HUES64 (cell line): ENCODE data around the gene SAMD4B.
"Not testable (repeated sequence)": the region's sequence is repeated elsewhere in the genome, so short reads cannot be mapped to it uniquely, and the experiment has no call there.

Source experiments
- H3K27ac ChIP-seq: 2 replicates; pipeline ENCODE4 v1.7.0; 2013; ENCODE audit warnings: low read depth, low read length, inconsistent platforms
- H3K27me3 ChIP-seq: 2 replicates; pipeline ENCODE4 v1.6.1; 2013; ENCODE audit warnings: mild to moderate bottlenecking, low read length; ENCODE audit not compliant: insufficient read depth
- H3K36me3 ChIP-seq: 2 replicates; pipeline ENCODE4 v1.6.1; 2013; ENCODE audit warnings: mild to moderate bottlenecking, low read length; ENCODE audit not compliant: insufficient read depth
- H3K4me1 ChIP-seq: 2 replicates; pipeline ENCODE4 v1.6.1; 2013; ENCODE audit warnings: mild to moderate bottlenecking, low read length, moderate library complexity; ENCODE audit not compliant: insufficient read depth
- H3K4me3 ChIP-seq: 2 replicates; pipeline ENCODE4 v1.5.1; 2013; ENCODE audit warnings: mild to moderate bottlenecking, low read length, moderate library complexity
- H3K9ac ChIP-seq: 2 replicates; pipeline ENCODE4 v1.6.1; 2013; ENCODE audit warnings: mild to moderate bottlenecking, low read depth, low read length
- H3K9me3 ChIP-seq: 2 replicates; pipeline ENCODE4 v1.6.1; 2013; ENCODE audit warnings: low read depth, low read length; ENCODE audit not compliant: insufficient read depth
- WGBS: fragments of 150-250, 120-280 bp; methylation state at CpG from one replicate; pipeline ENCODE4 v1.1.7; 2013; ENCODE audit warnings: missing lambda C conversion rate; 5-methylcytosine and 5-hydroxymethylcytosine counted together

The SAMD4B gene

DNA sequence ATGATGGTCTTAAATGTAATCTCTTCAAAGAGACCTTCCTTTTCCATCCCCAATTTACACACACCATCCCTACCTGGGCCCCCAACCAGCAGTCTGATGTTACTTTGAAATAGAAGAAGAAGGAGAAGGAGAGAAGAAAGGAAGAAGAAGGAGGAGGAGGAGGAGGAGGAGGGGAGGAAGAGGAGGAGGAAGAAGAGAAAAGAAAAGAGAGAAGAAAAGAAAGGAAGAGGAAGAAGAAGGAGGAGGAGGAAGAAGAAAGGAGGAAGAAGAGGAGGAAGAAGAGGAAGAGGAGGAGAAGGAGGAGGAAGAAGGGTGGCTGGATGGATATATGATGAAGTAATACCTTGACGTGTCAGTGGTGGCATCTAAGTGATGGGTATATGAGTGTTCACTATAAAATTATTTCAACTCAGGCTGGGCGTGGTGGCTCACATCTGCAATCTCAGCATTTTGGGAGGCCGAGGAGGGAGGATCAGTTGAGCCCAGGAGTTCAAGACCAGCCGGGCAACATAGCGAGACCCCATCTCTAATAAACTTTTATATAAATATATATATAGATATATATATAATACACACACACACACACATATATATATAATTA, 17.9 kb upstream of the SAMD4B start:
- Histone ChIP-seq H3K9ac (no peak overlapping the region), H3K4me3 (no peak overlapping the region), H3K27ac (no peak overlapping the region), H3K9me3 (no peaks in the 10 kb centered on the region), H3K4me1 (0 out of 2 replicates have a peak, but pooled peaks cover 7% of the 10 kb centered on the region), H3K27me3 (peaks cover 16% of the 10 kb centered on the region), H3K36me3 (no peaks in the 10 kb centered on the region)
- WGBS: 75% methylated on average over 3 of the region's 5 CpGs

DNA sequence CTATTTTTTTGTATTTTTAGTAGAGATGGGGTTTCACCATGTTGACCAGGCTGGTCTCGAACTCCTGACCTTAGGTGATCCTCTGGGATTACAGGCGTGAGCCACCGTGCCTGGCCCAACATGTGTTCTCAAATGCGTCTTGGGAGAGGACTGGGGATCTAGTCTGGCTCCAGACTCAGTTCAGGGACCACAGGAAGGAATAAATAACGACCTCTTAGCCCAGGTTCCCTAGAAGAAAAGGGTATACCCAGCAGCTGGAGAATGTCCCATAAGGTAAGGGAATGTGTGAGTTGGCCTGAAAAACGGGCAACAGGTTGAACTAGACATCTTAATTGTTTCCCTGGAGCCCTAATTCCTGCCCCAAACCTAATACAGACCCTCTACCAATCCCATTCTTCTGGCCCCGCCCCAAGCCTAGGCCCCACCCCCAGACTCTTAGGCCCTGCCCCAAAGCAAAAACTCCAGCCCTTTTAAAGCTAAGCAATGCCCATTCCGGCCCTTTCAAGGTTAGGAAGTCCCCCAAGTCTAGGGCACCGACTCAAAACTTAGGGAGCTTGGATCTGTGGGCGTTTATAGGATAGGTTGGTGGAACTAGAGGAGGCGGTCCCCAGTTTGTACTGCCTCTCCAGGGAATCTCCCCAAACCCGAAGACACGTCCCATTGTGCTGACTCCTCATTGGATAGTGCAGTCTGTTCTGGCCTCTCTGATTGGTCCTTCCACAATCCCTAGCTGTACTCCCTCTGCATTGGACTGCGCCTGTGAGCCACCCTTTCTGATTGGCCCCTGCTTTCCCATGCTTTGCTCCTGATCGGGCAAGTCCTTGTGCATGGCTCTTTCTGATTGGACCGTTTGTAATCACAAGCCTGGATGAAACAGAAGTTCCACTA, 16.2 kb upstream of the SAMD4B start:
- Histone ChIP-seq H3K9ac (no peak overlapping the region), H3K36me3 (no peaks in the 10 kb centered on the region), H3K4me3 (no peak overlapping the region), H3K4me1 (0 out of 2 replicates have a peak, but pooled peaks cover 7% of the 10 kb centered on the region), H3K9me3 (no peaks in the 10 kb centered on the region), H3K27ac (no peak overlapping the region), H3K27me3 (0 out of 2 replicates have a peak, but pooled peaks cover 6% of the 10 kb centered on the region)
- WGBS: 86% methylated on average over 16 of the region's 16 CpGs

DNA sequence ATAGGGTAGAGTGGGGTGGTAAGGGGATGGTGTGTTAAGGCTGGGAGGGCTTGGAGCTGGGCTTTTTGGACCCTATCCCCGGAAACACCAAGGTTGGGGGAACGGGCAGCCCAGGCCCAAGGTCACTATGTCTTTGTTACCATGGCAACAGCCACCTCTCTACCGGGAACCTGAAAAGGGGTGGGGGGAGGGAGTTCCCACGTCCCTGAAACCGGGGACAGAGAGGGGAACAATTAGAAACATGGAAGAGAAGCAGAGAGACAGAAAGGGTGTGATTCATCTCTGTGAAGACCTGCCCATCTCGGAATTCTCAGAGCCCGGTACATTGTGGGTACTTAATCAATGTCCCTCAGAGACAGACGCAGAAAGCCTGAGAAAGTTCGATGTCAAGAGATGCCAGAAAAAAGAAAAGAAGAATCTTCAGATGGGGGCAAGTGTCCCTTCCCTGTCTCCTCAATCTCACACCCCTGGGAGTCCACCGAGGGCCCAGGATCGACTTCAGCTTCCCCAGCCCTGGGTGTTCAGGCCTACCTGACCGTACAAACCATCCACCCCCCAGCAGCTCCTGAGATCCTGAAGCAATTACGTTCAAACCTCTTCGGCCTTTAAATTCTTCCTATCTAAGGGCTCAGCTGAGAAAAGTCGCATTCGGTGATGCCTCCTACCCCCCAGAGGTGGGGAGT, 14.7 kb upstream of the SAMD4B start:
- Histone ChIP-seq H3K27me3 (no peaks in the 10 kb centered on the region), H3K9me3 (no peaks in the 10 kb centered on the region), H3K27ac (no peak overlapping the region), H3K4me1 (0 out of 2 replicates have a peak, but pooled peaks cover 7% of the 10 kb centered on the region), H3K4me3 (no peak overlapping the region), H3K36me3 (no peaks in the 10 kb centered on the region), H3K9ac (no peak overlapping the region)
- 66% methylated on average over 16 of the region's 16 CpGs for WGBS

DNA sequence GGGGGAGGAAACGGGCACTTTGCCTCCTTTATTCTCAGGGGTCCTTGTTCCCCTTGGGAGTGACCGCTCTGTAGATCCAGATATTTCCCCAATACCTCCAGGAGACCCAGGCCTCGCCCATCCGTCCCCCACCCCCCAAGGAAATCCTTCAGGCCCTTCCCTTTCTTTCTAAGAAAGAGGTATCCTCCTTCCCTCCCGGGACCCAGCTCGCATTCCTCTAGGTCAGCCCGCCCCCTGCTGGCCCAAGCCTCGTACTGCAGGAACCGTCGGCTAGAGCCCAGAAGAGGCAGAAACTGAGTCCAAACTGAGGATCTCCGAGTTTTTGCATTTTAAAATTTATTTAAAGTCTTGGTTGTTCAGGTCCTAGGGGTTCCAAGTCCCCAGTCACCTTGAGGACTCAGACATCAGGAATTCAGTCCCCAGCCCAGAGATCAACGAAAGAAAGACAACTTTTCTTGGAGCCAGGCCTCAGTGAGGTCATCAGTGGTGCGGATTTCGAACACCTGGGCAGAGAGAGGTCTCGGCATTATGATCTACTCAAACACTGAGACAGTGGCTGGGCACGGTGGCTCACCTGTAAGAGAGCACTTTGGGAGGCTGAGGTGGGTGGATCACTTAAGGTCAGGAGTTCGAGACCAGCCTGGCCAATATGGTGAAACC, 14.0 kb upstream of the SAMD4B start:
- H3K9ac ChIP-seq: no peak overlapping the region
- no peak overlapping the region for H3K27ac ChIP-seq
- H3K27me3 ChIP-seq: no peaks in the 10 kb centered on the region
- no peaks in the 10 kb centered on the region for H3K9me3 ChIP-seq
- 28% methylated on average over 16 of the region's 17 CpGs for WGBS
- H3K4me1 ChIP-seq: 0 out of 2 replicates have a peak, but pooled peaks cover 7% of the 10 kb centered on the region
- no peak overlapping the region for H3K4me3 ChIP-seq
- H3K36me3 ChIP-seq: no peaks in the 10 kb centered on the region

DNA sequence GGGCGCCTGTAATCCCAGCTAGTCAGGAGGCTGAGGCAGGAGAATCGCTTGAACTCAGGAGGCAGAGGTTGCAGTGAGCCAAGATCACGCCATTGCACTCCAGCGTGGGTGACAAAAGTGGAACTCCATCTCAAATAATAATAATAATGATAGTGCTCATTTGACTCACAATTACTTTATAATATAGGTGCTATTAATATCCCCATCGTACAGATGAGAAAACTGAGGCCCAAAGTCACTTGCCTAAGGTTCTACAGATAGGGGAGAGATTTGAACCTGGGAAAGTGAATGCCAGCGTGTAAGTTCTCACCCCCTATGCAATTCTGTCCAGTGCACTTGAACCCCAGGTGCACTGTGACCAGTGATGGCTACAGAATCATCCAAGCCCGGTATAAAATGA, 12.3 kb upstream of the SAMD4B start:
- Histone ChIP-seq H3K4me3 (no peak overlapping the region), H3K36me3 (no peaks in the 10 kb centered on the region), H3K9ac (no peak overlapping the region), H3K27me3 (no peaks in the 10 kb centered on the region), H3K9me3 (no peaks in the 10 kb centered on the region), H3K27ac (no peak overlapping the region), H3K4me1 (0 out of 2 replicates have a peak, but pooled peaks cover 7% of the 10 kb centered on the region)
- 92% methylated on average over 5 of the region's 7 CpGs for WGBS

DNA sequence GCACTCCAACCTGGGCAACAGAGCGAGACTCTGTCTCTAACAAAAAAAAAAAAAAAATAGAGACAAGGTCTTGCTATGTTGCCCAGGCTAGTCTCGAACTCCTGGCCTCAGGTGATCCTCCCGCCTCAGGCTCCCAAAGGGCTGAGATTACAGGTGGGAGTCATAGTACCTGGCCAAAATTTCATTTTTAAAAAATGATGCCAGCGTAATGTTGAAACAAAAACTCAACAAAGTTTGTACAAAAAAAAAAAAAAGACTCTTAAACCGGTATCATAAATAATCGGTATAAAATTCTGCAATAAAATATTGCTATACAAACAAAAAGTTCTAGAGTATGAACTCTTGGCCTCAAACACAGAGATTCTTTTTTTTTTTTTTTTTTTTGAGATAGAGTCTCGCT, 9.9 kb upstream of the SAMD4B start:
- Histone ChIP-seq H3K9me3 (no peaks in the 10 kb centered on the region), H3K27me3 (no peaks in the 10 kb centered on the region), H3K36me3 (no peaks in the 10 kb centered on the region), H3K27ac (no peak overlapping the region), H3K9ac (no peak overlapping the region), H3K4me1 (0 out of 2 replicates have a peak, but pooled peaks cover 7% of the 10 kb centered on the region), H3K4me3 (no peak overlapping the region)
- 92% methylated on average over 5 of the region's 7 CpGs for WGBS

DNA sequence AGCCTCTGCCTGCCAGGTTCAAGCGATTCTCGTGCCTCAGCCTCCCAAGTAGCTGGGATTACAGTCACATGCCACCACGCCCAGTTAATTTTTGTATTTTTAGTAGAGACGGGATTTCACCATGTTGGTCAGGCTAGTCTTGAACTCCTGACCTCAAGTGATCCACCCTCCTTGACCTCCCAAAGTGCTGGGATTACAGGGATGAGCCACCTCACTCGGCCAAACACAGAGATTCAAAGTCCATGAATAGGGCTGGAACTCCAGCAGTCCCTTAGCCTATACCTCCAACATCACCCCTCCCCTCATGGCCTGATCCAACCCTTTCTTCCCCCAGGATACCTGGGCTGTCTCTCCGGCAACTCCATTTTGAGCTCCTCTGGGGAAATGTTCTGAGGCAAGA, 9.5 kb upstream of the SAMD4B start:
- H3K9me3 ChIP-seq: not testable (repeated sequence)

DNA sequence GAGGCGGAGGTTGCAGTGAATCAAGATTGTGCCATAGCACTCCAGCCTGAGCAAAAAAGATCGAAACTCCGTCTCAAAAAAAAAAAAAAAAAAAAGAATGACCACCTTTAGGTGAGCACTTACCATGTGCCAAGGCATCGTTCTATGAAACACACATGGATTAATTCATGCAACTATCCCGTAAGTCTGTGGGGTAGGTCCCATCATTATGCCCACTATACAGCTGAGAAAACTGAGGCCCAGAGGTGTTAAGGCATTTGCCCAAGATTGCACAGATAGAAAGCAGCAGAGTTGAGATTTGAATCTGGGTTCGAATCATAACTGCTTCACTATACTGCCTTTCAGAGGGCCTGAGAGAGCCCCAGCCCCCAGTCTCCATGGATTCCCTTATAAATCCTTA, 8.7 kb upstream of the SAMD4B start:
- Histone ChIP-seq H3K4me3 (no peak overlapping the region), H3K27me3 (no peaks in the 10 kb centered on the region), H3K4me1 (no peaks in the 10 kb centered on the region), H3K27ac (no peak overlapping the region), H3K36me3 (no peaks in the 10 kb centered on the region), H3K9ac (no peak overlapping the region), H3K9me3 (no peaks in the 10 kb centered on the region)
- WGBS: over 99% methylated on average over 6 of the region's 6 CpGs

More for the DNA sequence above, 9.5 kb upstream of the SAMD4B start:
- H3K4me1 ChIP-seq, H3K36me3 ChIP-seq, H3K9ac ChIP-seq, H3K27ac ChIP-seq, H3K4me3 ChIP-seq, H3K27me3 ChIP-seq: not testable (repeated sequence)
- 83% methylated on average over 6 of the region's 6 CpGs for WGBS

DNA sequence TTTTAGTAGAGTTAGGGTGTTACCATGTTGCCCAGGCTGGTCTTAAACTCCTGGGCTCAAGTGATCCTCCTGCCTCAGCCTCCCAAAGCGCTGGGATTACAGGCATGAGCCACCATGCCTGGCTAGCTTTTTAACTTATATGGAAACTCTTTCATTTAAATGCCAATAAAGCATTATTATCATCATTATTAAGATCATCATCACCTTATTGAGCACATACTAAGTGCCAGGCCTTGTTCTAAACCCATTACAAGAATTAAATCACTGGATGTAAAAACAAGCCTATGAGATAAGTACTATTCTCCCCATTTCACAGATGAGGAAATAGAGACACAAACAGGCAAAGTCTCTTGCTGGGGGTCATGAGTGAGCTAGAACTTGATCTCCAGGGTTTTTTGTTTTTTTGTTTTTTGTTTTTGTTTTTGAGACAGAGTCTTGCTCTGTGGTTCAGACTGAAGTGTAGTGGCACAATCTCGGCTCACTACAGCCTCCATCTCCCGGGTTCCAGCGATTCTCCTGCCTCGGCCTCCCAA, 7.7 kb upstream of the SAMD4B start:
- Histone ChIP-seq H3K9me3 (no peaks in the 10 kb centered on the region), H3K27me3 (no peaks in the 10 kb centered on the region), H3K4me1 (no peaks in the 10 kb centered on the region), H3K9ac (no peak overlapping the region), H3K27ac (no peak overlapping the region), H3K4me3 (no peak overlapping the region), H3K36me3 (no peaks in the 10 kb centered on the region)
- 93% methylated on average over 5 of the region's 5 CpGs for WGBS

DNA sequence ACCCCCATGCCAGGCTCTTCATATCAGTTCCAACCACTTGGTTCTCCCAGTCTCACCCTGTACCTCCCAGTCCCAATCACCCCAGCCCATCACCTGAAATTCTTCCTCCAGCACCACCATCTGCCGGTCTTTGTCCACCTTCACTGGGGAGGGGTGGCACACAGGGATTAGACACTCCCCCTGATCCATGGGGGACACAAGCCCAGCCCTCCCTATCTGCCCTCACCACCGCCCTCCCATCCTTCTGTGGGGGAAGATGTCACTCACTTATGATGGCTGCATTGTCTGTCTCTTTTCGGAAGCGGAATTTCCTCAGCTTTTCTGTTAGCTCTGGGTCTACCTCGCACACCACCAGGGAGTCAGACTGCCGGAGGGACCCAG, 7.1 kb upstream of the SAMD4B start:
- Histone ChIP-seq H3K9ac (no peak overlapping the region), H3K27me3 (no peaks in the 10 kb centered on the region), H3K27ac (no peak overlapping the region), H3K9me3 (no peaks in the 10 kb centered on the region), H3K4me1 (no peaks in the 10 kb centered on the region), H3K36me3 (no peaks in the 10 kb centered on the region), H3K4me3 (no peak overlapping the region)
- WGBS: 84% methylated on average over 6 of the region's 6 CpGs
